Measurements from ENCODE around the gene S100A6.
"Not testable (repeated sequence)": the region's sequence is repeated elsewhere in the genome, so short reads cannot be mapped to it uniquely, and the experiment has no call there.

The S100A6 gene

GRCh38 chr1:153568367-153569099 lies 32.7 kb upstream of the S100A6 start:
- no peaks in the 10 kb centered on the region for H3K36me3 Mint-ChIP-seq
- H3K27ac Mint-ChIP-seq = peak overlapping the region; percentile 68
- H3K4me1 Mint-ChIP-seq = peaks cover 57% of the 10 kb centered on the region

GRCh38 chr1:153567621-153568366 lies 32.0 kb upstream of the S100A6 start:
- Mint-ChIP-seq H3K27ac (peak overlapping the region; percentile 94), H3K27me3 (no peaks in the 10 kb centered on the region), H3K9me3 (no peaks in the 10 kb centered on the region), H3K4me3 (peak overlapping the region; percentile 66), H3K4me1 (peaks cover 49% of the 10 kb centered on the region), H3K36me3 (no peaks in the 10 kb centered on the region)

More at GRCh38 chr1:153568367-153569099, 32.7 kb upstream of the S100A6 start:
- peak overlapping the region; percentile 69 for H3K4me3 Mint-ChIP-seq
- H3K9me3 Mint-ChIP-seq = no peaks in the 10 kb centered on the region
- H3K27me3 Mint-ChIP-seq = no peaks in the 10 kb centered on the region

GRCh38 chr1:153566414-153567371 lies 30.9 kb upstream of the S100A6 start:
- Mint-ChIP-seq H3K9me3 (no peaks in the 10 kb centered on the region), H3K27me3 (no peaks in the 10 kb centered on the region), H3K4me1 (peaks cover 38% of the 10 kb centered on the region), H3K27ac (peak overlapping the region; percentile 78), H3K4me3 (peak overlapping the region; percentile 58), H3K36me3 (no peaks in the 10 kb centered on the region)

- Mint-ChIP-seq H3K27me3 (no peaks in the 10 kb centered on the region), H3K4me1 (peaks cover 35% of the 10 kb centered on the region), H3K27ac (peak within 1 kb of the TSS; percentile 100), H3K9me3 (no peaks in the 10 kb centered on the region), H3K4me3 (peak within 1 kb of the TSS; percentile 89), H3K36me3 (no peaks in the 10 kb centered on the region)
Observed at GRCh38 chr1:153565529-153566374, 30.0 kb upstream of the S100A6 start, which contains the start of gene S100A2. TSS of gene S100A2 (minus strand) at chr1:153565844. CDS start at chr1:153563877, 1,967 bp downstream.

- H3K4me1 Mint-ChIP-seq = peaks cover 35% of the 10 kb centered on the region
- no peaks in the 10 kb centered on the region for H3K27me3 Mint-ChIP-seq
- no peak overlapping the region for H3K27ac Mint-ChIP-seq
- H3K4me3 Mint-ChIP-seq = no peak overlapping the region
- no peaks in the 10 kb centered on the region for H3K36me3 Mint-ChIP-seq
- H3K9me3 Mint-ChIP-seq = no peaks in the 10 kb centered on the region
Observed at GRCh38 chr1:153563991-153564390, 28.2 kb upstream of the S100A6 start.

- H3K27me3 Mint-ChIP-seq = no peaks in the 10 kb centered on the region
Observed at GRCh38 chr1:153563483-153563901, 27.7 kb upstream of the S100A6 start.

GRCh38 chr1:153562021-153562420 lies 26.2 kb upstream of the S100A6 start:
- not testable (repeated sequence) for H3K4me3 Mint-ChIP-seq, H3K36me3 Mint-ChIP-seq, H3K27me3 Mint-ChIP-seq, H3K9me3 Mint-ChIP-seq, H3K27ac Mint-ChIP-seq
- peaks cover 18% of the 10 kb centered on the region for H3K4me1 Mint-ChIP-seq

More at GRCh38 chr1:153563483-153563901, 27.7 kb upstream of the S100A6 start:
- Mint-ChIP-seq H3K27ac (no peak overlapping the region), H3K36me3 (no peaks in the 10 kb centered on the region), H3K4me3 (no peak overlapping the region), H3K9me3 (no peaks in the 10 kb centered on the region), H3K4me1 (peaks cover 31% of the 10 kb centered on the region)

- no peaks in the 10 kb centered on the region for H3K9me3 Mint-ChIP-seq
- H3K27me3 Mint-ChIP-seq = no peaks in the 10 kb centered on the region
- H3K36me3 Mint-ChIP-seq = no peaks in the 10 kb centered on the region
- no peak overlapping the region for H3K27ac Mint-ChIP-seq
- peaks cover 13% of the 10 kb centered on the region for H3K4me1 Mint-ChIP-seq
- H3K4me3 Mint-ChIP-seq = no peak overlapping the region
Observed at GRCh38 chr1:153561466-153561985, 25.7 kb upstream of the S100A6 start.

GRCh38 chr1:153560771-153561465 lies 25.1 kb upstream of the S100A6 start:
- no peaks in the 10 kb centered on the region for H3K36me3 Mint-ChIP-seq
- no peak overlapping the region for H3K27ac Mint-ChIP-seq
- peaks cover 8% of the 10 kb centered on the region for H3K4me1 Mint-ChIP-seq
- H3K9me3 Mint-ChIP-seq = no peaks in the 10 kb centered on the region
- H3K27me3 Mint-ChIP-seq = no peaks in the 10 kb centered on the region
- H3K4me3 Mint-ChIP-seq = no peak overlapping the region

GRCh38 chr1:153560241-153560640 lies 24.4 kb upstream of the S100A6 start:
- H3K4me3 Mint-ChIP-seq = no peak overlapping the region
- no peaks in the 10 kb centered on the region for H3K27me3 Mint-ChIP-seq
- no peaks in the 10 kb centered on the region for H3K36me3 Mint-ChIP-seq
- peaks cover 2% of the 10 kb centered on the region for H3K4me1 Mint-ChIP-seq
- H3K27ac Mint-ChIP-seq = no peak overlapping the region
- no peaks in the 10 kb centered on the region for H3K9me3 Mint-ChIP-seq

- Mint-ChIP-seq H3K27me3 (no peaks in the 10 kb centered on the region), H3K4me1 (peaks cover 4% of the 10 kb centered on the region), H3K27ac (no peak overlapping the region), H3K36me3 (no peaks in the 10 kb centered on the region), H3K9me3 (no peaks in the 10 kb centered on the region), H3K4me3 (no peak overlapping the region)
Observed at GRCh38 chr1:153557877-153558276, 22.1 kb upstream of the S100A6 start.

- Mint-ChIP-seq H3K4me1 (peaks cover 4% of the 10 kb centered on the region), H3K9me3 (no peaks in the 10 kb centered on the region), H3K4me3 (no peak overlapping the region), H3K27ac (no peak overlapping the region), H3K27me3 (no peaks in the 10 kb centered on the region), H3K36me3 (no peaks in the 10 kb centered on the region)
Observed at GRCh38 chr1:153556348-153556747, 20.6 kb upstream of the S100A6 start.

GRCh38 chr1:153553830-153554541 lies 18.2 kb upstream of the S100A6 start:
- no peaks in the 10 kb centered on the region for H3K27me3 Mint-ChIP-seq
- H3K9me3 Mint-ChIP-seq = no peaks in the 10 kb centered on the region
- H3K27ac Mint-ChIP-seq = no peak overlapping the region
- no peaks in the 10 kb centered on the region for H3K36me3 Mint-ChIP-seq
- no peak overlapping the region for H3K4me3 Mint-ChIP-seq
- peaks cover 4% of the 10 kb centered on the region for H3K4me1 Mint-ChIP-seq
